ENCODE data around the gene PAPSS1.

PAPSS1 gene

GRCh38 chr4:107719922-107720722 is at the start of gene PAPSS1:
Gene PAPSS1, minus strand, starts transcription at chr4:107720234. Its CDS starts 55 bp downstream, at chr4:107720179.
- peak; percentile 69 to 97 for DNase-seq (ENCODE audit: low read depth in 1 of 2, low spot score in 1 of 2)
- in situ Hi-C loops (cut with HindIII; ENCODE audit: low pct_unique_long_range_greater_than_20kb, low sequenced_read_pairs) = no loop called here
- no peak for TF ChIP-seq JUND (IDR thresholded peaks at IDR 0.05; ENCODE audit: low read depth)

GRCh38 chr4:107760281-107760947 is 40.4 kb upstream of the PAPSS1 start:
- peak; percentile 2 to 72 for DNase-seq (ENCODE audit: low read depth in 1 of 2, low spot score in 1 of 2)
- no peak for TF ChIP-seq JUND (IDR thresholded peaks at IDR 0.05; ENCODE audit: low read depth)
- in situ Hi-C loops (cut with HindIII; ENCODE audit: low pct_unique_long_range_greater_than_20kb, low sequenced_read_pairs) = no loop called here

GRCh38 chr4:107757864-107758476 is 37.9 kb upstream of the PAPSS1 start:
- in situ Hi-C loops (cut with HindIII; ENCODE audit: low pct_unique_long_range_greater_than_20kb, low sequenced_read_pairs) = no loop called here
- no peak for TF ChIP-seq JUND (IDR thresholded peaks at IDR 0.05; ENCODE audit: low read depth)
- peak in 1 of 2 experiments; percentile 35 for DNase-seq (ENCODE audit: low read depth in 1 of 2, low spot score in 1 of 2)

DNA sequence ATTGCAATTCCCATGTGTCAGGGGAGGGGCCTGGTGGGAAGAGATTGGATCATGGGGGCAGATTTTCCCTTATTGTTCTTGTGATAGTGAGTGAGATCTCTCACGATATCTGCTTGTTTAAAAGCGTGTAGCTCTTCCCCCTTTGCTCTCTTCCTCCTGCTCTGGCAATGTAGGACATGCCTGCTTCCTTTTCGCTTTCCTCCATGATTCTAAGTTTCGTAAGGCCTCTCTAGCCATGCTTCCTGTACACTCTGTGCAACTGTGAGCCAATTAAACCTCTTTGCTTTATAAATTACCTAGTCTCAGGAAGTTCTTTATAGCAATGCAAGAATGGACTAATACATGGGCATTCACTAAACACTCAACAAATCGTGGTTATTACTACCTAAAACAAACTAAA is 37.2 kb upstream of the PAPSS1 start:
- no peak for TF ChIP-seq JUND (IDR thresholded peaks at IDR 0.05; ENCODE audit: low read depth)
- in situ Hi-C loops (cut with HindIII; ENCODE audit: low pct_unique_long_range_greater_than_20kb, low sequenced_read_pairs) = no loop called here
- DNase-seq (ENCODE audit: low read depth in 1 of 2, low spot score in 1 of 2) = no peak

DNA sequence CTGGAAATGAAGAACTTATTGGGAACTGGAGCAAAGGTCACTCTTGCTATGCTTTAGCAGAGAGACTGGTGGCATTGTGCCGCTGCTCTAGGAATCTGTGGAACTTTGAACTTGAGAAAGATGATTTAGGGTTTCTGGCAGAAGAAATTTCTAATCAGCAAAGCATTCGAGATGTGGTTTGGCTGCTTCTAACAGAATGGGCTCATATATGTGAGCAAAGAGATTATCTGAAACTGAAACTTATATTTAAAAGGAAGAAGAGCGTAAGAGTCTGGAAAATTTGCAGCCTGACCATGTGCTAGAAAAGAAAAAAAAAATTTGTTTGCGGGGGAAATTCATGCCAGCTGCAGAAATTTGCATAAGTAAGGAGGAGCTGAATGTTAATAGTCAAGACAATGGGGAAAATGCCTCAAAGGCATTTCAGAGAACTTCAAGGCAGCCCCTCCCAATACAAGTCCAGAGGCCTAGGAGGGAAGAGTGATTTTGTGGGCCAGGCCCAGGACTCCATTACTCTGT is 35.9 kb upstream of the PAPSS1 start:
- in situ Hi-C loops (cut with HindIII; ENCODE audit: low pct_unique_long_range_greater_than_20kb, low sequenced_read_pairs) = no loop called here
- no peak for TF ChIP-seq JUND (IDR thresholded peaks at IDR 0.05; ENCODE audit: low read depth)
- no peak for DNase-seq (ENCODE audit: low read depth in 1 of 2, low spot score in 1 of 2)

- no peak for DNase-seq (ENCODE audit: low read depth in 1 of 2, low spot score in 1 of 2)
- in situ Hi-C loops (cut with HindIII; ENCODE audit: low pct_unique_long_range_greater_than_20kb, low sequenced_read_pairs) = no loop called here
- no peak for TF ChIP-seq JUND (IDR thresholded peaks at IDR 0.05; ENCODE audit: low read depth)
These were observed 31.6 kb upstream of the PAPSS1 start for GRCh38 chr4:107751670-107752069.

DNA sequence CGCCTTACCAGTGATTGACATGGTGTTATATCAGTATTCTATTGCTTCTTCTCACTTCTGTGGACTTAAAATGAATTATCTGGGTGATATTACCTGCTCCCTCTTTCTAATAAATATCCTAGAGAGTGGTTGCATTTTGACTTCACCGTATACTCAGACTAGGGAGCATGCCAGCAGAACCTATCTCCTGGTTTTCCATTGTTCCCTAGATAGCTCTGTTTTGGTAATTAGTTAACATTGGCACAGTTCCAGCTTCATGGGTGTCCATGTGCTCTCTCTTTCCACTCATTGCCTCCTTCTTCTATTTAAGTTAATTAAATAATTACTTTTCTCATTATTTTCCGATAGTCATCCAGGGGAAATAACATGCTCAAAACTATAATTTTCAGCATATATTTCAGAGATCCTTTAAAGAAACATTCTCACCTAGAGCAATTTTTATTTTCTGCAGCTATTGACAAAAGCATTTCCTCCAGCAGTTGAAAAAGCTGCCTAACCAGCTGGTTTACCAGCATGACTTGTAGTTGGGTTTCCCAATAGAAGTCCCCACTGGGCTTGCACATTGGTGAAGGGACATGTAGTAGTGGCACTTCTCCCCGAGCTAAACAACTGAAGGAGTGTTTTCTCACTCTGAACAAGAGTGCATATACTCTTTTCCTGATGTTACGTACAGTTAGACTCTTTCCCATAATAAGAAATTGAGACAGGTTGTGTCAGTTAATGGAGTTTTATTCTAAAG is 27.9 kb upstream of the PAPSS1 start:
- no peak for TF ChIP-seq JUND (IDR thresholded peaks at IDR 0.05; ENCODE audit: low read depth)
- DNase-seq (ENCODE audit: low read depth in 1 of 2, low spot score in 1 of 2) = peak; percentile 4 to 75
- in situ Hi-C loops (cut with HindIII; ENCODE audit: low pct_unique_long_range_greater_than_20kb, low sequenced_read_pairs) = no loop called here

GRCh38 chr4:107746161-107746560 is 26.1 kb upstream of the PAPSS1 start:
- in situ Hi-C loops (cut with HindIII; ENCODE audit: low pct_unique_long_range_greater_than_20kb, low sequenced_read_pairs) = no loop called here

DNA sequence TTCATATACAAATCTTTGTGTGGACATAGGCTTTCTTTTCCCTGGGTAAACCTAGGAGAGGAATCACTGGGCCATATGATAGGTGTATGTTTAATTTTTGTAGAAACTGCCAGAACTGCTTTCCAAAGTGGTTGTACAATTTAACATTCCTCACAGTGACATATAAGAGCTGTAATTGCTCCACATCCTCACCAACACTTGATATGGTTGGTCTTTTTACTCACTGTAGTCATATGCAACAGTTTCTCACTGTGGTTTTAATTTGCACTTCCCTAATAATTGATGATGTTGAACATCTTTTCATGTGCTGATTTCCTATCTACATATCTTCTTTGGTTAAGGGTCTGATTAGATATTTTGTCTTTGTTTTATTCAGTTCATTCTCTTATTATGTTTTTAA is 24.5 kb upstream of the PAPSS1 start:
- in situ Hi-C loops (cut with HindIII; ENCODE audit: low pct_unique_long_range_greater_than_20kb, low sequenced_read_pairs) = no loop called here
- no peak for DNase-seq (ENCODE audit: low read depth in 1 of 2, low spot score in 1 of 2)
- TF ChIP-seq JUND (IDR thresholded peaks at IDR 0.05; ENCODE audit: low read depth) = no peak

More at GRCh38 chr4:107746161-107746560, 26.1 kb upstream of the PAPSS1 start:
- DNase-seq (ENCODE audit: low read depth in 1 of 2, low spot score in 1 of 2) = no peak
- no peak for TF ChIP-seq JUND (IDR thresholded peaks at IDR 0.05; ENCODE audit: low read depth)

DNA sequence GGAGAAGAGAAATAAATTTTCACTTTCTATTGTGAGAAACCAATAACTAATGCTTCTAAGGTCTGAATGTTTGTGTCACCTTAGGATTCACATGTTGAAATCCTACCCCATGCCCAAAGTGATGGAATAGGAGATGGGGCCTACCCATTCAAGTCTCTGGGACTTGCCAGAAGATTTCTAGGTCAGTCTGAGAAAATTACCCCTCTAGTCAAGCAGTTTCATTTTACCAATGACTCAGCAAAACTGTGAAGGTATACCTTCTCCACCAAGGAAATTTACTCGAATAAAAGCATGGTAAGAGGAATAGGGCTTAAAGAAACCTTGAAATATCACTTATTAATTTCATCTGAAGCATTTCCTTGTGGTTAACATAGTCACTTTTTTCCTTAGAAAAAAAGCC is 23.5 kb upstream of the PAPSS1 start:
- in situ Hi-C loops (cut with HindIII; ENCODE audit: low pct_unique_long_range_greater_than_20kb, low sequenced_read_pairs) = no loop called here
- DNase-seq (ENCODE audit: low read depth in 1 of 2, low spot score in 1 of 2) = peak in 1 of 2 experiments; percentile 12
- TF ChIP-seq JUND (IDR thresholded peaks at IDR 0.05; ENCODE audit: low read depth) = no peak

DNA sequence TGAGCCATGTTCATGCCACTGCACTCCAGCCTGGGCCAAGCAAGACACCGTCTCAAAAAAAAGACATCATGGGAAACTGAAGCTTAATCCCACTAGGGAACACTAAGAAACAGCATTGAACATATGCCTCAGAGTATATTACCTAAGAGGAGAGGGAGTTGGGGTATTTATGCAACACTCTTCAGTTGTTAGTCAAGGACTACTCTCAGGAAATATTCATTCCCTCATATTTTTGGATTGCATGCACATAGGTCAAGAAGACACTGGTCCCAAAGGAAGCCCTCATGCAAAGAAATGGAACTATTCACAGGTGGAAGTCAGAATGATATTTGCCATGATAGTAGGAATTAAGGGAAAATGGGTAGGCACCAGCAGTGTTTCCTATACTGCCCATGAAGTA is 22.8 kb upstream of the PAPSS1 start:
- in situ Hi-C loops (cut with HindIII; ENCODE audit: low pct_unique_long_range_greater_than_20kb, low sequenced_read_pairs) = no loop called here
- no peak for DNase-seq (ENCODE audit: low read depth in 1 of 2, low spot score in 1 of 2)
- no peak for TF ChIP-seq JUND (IDR thresholded peaks at IDR 0.05; ENCODE audit: low read depth)

- no peak for DNase-seq (ENCODE audit: low read depth in 1 of 2, low spot score in 1 of 2)
- in situ Hi-C loops (cut with HindIII; ENCODE audit: low pct_unique_long_range_greater_than_20kb, low sequenced_read_pairs) = no loop called here
- TF ChIP-seq JUND (IDR thresholded peaks at IDR 0.05; ENCODE audit: low read depth) = no peak
These were observed 22.2 kb upstream of the PAPSS1 start for GRCh38 chr4:107742196-107742595.

All from T47D (cell line).